Epithelial cell of proximal tubule (primary cell): ENCODE measurements around the gene RABL6. TPM values are rescaled to one million over a fixed set of nuclear protein-coding genes. Genes with fewer than 3 reads are reported as not detected.

Experiments used
- DNase-seq: peaks from one replicate; pipeline ENCODE4 v3.0.0-alpha.2; 2011; ENCODE audit warnings: low read depth
- H3K4me3 ChIP-seq: 2 replicates; pipeline ENCODE4 v1.5.1; 2011; ENCODE audit warnings: low read depth, mild to moderate bottlenecking, low read length
- CTCF ChIP-seq: conservative IDR thresholded peaks from 2 replicates; pipeline ENCODE4 v1.5.1; 2012; ENCODE audit warnings: low read depth, mild to moderate bottlenecking, low read length
- total RNA-seq: library from RNA; depleted of rRNA; stranded (reverse); fragments of >200 nt; gene quantifications from 2 replicates; pipeline ENCODE4 v1.2.3, GENCODE V29; 2015

RABL6 gene
- total RNA-seq, 1 donor from 2014 or later, result 114 TPM

- no peak overlapping the region for H3K4me3 ChIP-seq
- no peak for TF ChIP-seq CTCF
- no peak for DNase-seq
Observed at GRCh38 chr9:136890661-136891060, 82.9 kb downstream of the RABL6 start.

Other genes with a start within 250 kb of the RABL6 start
- gene EGFL7, start 145.0 kb upstream of the RABL6 start, total RNA-seq, result 15.6 and 35.0 TPM in 2 replicates
- 40.5 and 71.3 TPM in 2 replicates for gene AGPAT2, start 120.5 kb upstream of the RABL6 start, total RNA-seq
- gene DIPK1B, start 95.4 kb upstream of the RABL6 start, total RNA-seq, result 11.4 and 20.3 TPM in 2 replicates
- gene LCN10, start 65.0 kb upstream of the RABL6 start, total RNA-seq, result not detected in 2 replicates
- not detected in 2 replicates for gene LCN6, start 59.4 kb upstream of the RABL6 start, total RNA-seq
- gene LCN8, start 49.7 kb upstream of the RABL6 start, total RNA-seq, result not detected in 2 replicates
- gene LCN15, start 43.4 kb upstream of the RABL6 start, total RNA-seq, result not detected in 2 replicates
- gene TMEM141, start 16.6 kb upstream of the RABL6 start, total RNA-seq, result 90.4 and 108 TPM in 2 replicates
- 0.06 TPM in 1 of 2 replicates, not detected in the other for gene CCDC183, start 11.6 kb upstream of the RABL6 start, total RNA-seq
- 0.51 and 2.2 TPM in 2 replicates for gene AJM1, start 34.5 kb downstream of the RABL6 start, total RNA-seq
- gene PHPT1, start 41.5 kb downstream of the RABL6 start, total RNA-seq, result 101 and 114 TPM in 2 replicates
- 1.2 and 4.8 TPM in 2 replicates for gene MAMDC4, start 44.4 kb downstream of the RABL6 start, total RNA-seq
- 403 and 419 TPM in 2 replicates for gene EDF1, start 58.4 kb downstream of the RABL6 start, total RNA-seq
- 21.0 and 26.1 TPM in 2 replicates for gene TRAF2, start 78.6 kb downstream of the RABL6 start, total RNA-seq
- 124 and 149 TPM in 2 replicates for gene FBXW5, start 136.8 kb downstream of the RABL6 start, total RNA-seq
- not detected in 2 replicates for gene C8G, start 137.3 kb downstream of the RABL6 start, total RNA-seq
- 1.2 TPM in 1 of 2 replicates, not detected in the other for gene LCN12, start 144.3 kb downstream of the RABL6 start, total RNA-seq
- not detected in 2 replicates for gene PTGDS, start 169.6 kb downstream of the RABL6 start, total RNA-seq
- not detected in 2 replicates for gene LCNL1, start 175.0 kb downstream of the RABL6 start, total RNA-seq
- gene PAXX, start 184.5 kb downstream of the RABL6 start, total RNA-seq, result 70.1 and 81.7 TPM in 2 replicates
- 2.2 and 2.4 TPM in 2 replicates for gene CLIC3, start 188.6 kb downstream of the RABL6 start, total RNA-seq
- 3.0 and 7.6 TPM in 2 replicates for gene ABCA2, start 220.3 kb downstream of the RABL6 start, total RNA-seq
- gene FUT7, start 224.1 kb downstream of the RABL6 start, total RNA-seq, result not detected in 2 replicates
- gene NPDC1, start 238.2 kb downstream of the RABL6 start, total RNA-seq, result 19.7 and 47.7 TPM in 2 replicates
- gene ENTPD2, start 246.1 kb downstream of the RABL6 start, total RNA-seq, result 0.87 TPM in 1 of 2 replicates, not detected in the other